ENCODE data around the gene NANOGP8.

The NANOGP8 gene

GRCh38 chr15:35060591-35060990, 24.5 kb downstream of the NANOGP8 start:
- DNase-seq (ENCODE audit: low read depth): no peak

GRCh38 chr15:35058534-35059054, 26.5 kb downstream of the NANOGP8 start:
- DNase-seq (ENCODE audit: low read depth): no peak

GRCh38 chr15:35055416-35056105, 29.5 kb downstream of the NANOGP8 start:
- DNase-seq (ENCODE audit: low read depth): no peak

GRCh38 chr15:35054380-35054779, 30.7 kb downstream of the NANOGP8 start:
- no peak for DNase-seq (ENCODE audit: low read depth)

GRCh38 chr15:35047996-35048395, 37.1 kb downstream of the NANOGP8 start:
- no peak for DNase-seq (ENCODE audit: low read depth)

GRCh38 chr15:35047528-35047927, 37.6 kb downstream of the NANOGP8 start:
- DNase-seq (ENCODE audit: low read depth): no peak

- DNase-seq (ENCODE audit: low read depth): no peak
These were observed 41.6 kb downstream of the NANOGP8 start for GRCh38 chr15:35043373-35044095.

GRCh38 chr15:35040339-35041255, 44.5 kb downstream of the NANOGP8 start:
- no peak for DNase-seq (ENCODE audit: low read depth)

GRCh38 chr15:35038626-35039451, 46.3 kb downstream of the NANOGP8 start:
- DNase-seq (ENCODE audit: low read depth): no peak

All from activated T-cell treated with anti-CD3 and anti-CD28 coated beads for 1 hour (primary cell).